ENCODE measurements around the gene NRG3.

The NRG3 gene

GRCh38 chr10:82128527-82128926 is 253.5 kb downstream of the NRG3 start:
- DNase-seq, result no peak

GRCh38 chr10:82136103-82136502 is 261.1 kb downstream of the NRG3 start:
- no peak for DNase-seq

- DNase-seq, result no peak
These were observed 269.2 kb downstream of the NRG3 start for GRCh38 chr10:82144153-82144552.

- no peak for DNase-seq
These were observed 273.8 kb downstream of the NRG3 start for GRCh38 chr10:82148764-82149163.

- no peak for DNase-seq
These were observed 274.7 kb downstream of the NRG3 start for GRCh38 chr10:82149674-82150073.

GRCh38 chr10:82150123-82150900 is 275.3 kb downstream of the NRG3 start:
- no peak for DNase-seq

- no peak for DNase-seq
These were observed 285.3 kb downstream of the NRG3 start for GRCh38 chr10:82160307-82160706.

GRCh38 chr10:82161264-82161663 is 286.3 kb downstream of the NRG3 start:
- no peak for DNase-seq

GRCh38 chr10:82162549-82163195 is 287.7 kb downstream of the NRG3 start:
- no peak for DNase-seq

- no peak for DNase-seq
These were observed 296.9 kb downstream of the NRG3 start for GRCh38 chr10:82171899-82172298.

GRCh38 chr10:82176587-82176986 is 301.6 kb downstream of the NRG3 start:
- no peak for DNase-seq

- no peak for DNase-seq
These were observed 315.7 kb downstream of the NRG3 start for GRCh38 chr10:82190432-82191260.

GRCh38 chr10:82191653-82192052 is 316.7 kb downstream of the NRG3 start:
- DNase-seq, result no peak

- no peak for DNase-seq
These were observed 317.7 kb downstream of the NRG3 start for GRCh38 chr10:82192665-82193064.

GRCh38 chr10:82194419-82194818 is 319.4 kb downstream of the NRG3 start:
- DNase-seq, result no peak

- DNase-seq, result no peak
These were observed 331.8 kb downstream of the NRG3 start for GRCh38 chr10:82206831-82207230.

- no peak for DNase-seq
These were observed 333.7 kb downstream of the NRG3 start for GRCh38 chr10:82208726-82209125.

GRCh38 chr10:82210331-82210730 is 335.3 kb downstream of the NRG3 start:
- DNase-seq, result no peak

- no peak for DNase-seq
These were observed 336.4 kb downstream of the NRG3 start for GRCh38 chr10:82211346-82211745.

GRCh38 chr10:82212753-82213152 is 337.8 kb downstream of the NRG3 start:
- no peak for DNase-seq

- no peak for DNase-seq
These were observed 338.8 kb downstream of the NRG3 start for GRCh38 chr10:82213784-82214183.

- no peak for DNase-seq
These were observed 346.1 kb downstream of the NRG3 start for GRCh38 chr10:82221056-82221455.

- DNase-seq, result no peak
These were observed 346.7 kb downstream of the NRG3 start for GRCh38 chr10:82221601-82222149.

Data from activated T-cell treated with anti-CD3 and anti-CD28 coated beads for 4 hours (primary cell).